ENCODE results near the gene ME2. TPM values are rescaled to one million over a fixed set of nuclear protein-coding genes. Genes with fewer than 3 reads are reported as not detected.
A peak's percentile ranks its signal among the peaks of the same experiment; 100 is the strongest.
"Not testable (repeated sequence)": the region's sequence is repeated elsewhere in the genome, so short reads cannot be mapped to it uniquely, and the experiment has no call there.

Gene ME2
- total and polyA plus RNA-seq, 7 donors, result 40.2 to 75.1 (median 60.1) TPM

DNA sequence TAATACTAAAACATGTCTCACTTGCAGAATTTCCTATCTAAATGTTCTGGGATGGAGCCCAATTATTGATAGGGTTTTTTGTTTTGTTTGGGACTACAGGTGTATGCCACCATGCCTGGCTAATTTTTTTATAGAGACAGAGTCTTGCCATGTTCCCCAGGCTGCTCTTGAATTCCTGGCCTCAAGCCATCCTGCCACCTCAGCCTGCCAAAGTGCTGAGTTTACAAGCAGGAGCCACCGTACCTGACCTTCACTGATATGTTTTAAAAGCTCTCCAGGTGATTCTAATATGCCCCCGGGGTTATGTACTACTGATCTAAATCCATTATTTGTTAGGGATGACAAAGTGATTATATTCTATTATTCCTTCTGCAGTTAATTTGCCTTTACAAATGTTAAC is 91.1 kb downstream of the ME2 start:
- WGBS, 2 donors, result 14 to 54% methylated on average over 2 of the region's 2 CpGs
- Histone ChIP-seq H3K4me1 (peaks cover 0 to 24% (median 17%) of the 10 kb centered on the region in 4 donors), H3K4me3 (no peak overlapping the region), H3K27ac (peak overlapping the region in 3 of 4 donors; percentile 97 to 100 (median 100)), H3K9me3 (no peaks in the 10 kb centered on the region), H3K27me3 (no peaks in the 10 kb centered on the region), H3K36me3 (peaks cover 0 to 7% (median 3%) of the 10 kb centered on the region in 4 donors)
- DNase-seq, result no peak
- intact Hi-C loops (cut with DNase I), result no loop called here
- no peak for TF ChIP-seq POLR2AphosphoS5 (IDR thresholded peaks at IDR 0.05)
- TF ChIP-seq, protein P1, sequence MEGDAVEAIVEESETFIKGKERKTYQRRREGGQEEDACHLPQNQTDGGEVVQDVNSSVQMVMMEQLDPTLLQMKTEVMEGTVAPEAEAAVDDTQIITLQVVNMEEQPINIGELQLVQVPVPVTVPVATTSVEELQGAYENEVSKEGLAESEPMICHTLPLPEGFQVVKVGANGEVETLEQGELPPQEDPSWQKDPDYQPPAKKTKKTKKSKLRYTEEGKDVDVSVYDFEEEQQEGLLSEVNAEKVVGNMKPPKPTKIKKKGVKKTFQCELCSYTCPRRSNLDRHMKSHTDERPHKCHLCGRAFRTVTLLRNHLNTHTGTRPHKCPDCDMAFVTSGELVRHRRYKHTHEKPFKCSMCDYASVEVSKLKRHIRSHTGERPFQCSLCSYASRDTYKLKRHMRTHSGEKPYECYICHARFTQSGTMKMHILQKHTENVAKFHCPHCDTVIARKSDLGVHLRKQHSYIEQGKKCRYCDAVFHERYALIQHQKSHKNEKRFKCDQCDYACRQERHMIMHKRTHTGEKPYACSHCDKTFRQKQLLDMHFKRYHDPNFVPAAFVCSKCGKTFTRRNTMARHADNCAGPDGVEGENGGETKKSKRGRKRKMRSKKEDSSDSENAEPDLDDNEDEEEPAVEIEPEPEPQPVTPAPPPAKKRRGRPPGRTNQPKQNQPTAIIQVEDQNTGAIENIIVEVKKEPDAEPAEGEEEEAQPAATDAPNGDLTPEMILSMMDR (IDR thresholded peaks at IDR 0.05), result no peak
- TF ChIP-seq POLR2A (IDR thresholded peaks at IDR 0.05), result no peak
- no peak for TF ChIP-seq EP300 (IDR thresholded peaks at IDR 0.05)

DNA sequence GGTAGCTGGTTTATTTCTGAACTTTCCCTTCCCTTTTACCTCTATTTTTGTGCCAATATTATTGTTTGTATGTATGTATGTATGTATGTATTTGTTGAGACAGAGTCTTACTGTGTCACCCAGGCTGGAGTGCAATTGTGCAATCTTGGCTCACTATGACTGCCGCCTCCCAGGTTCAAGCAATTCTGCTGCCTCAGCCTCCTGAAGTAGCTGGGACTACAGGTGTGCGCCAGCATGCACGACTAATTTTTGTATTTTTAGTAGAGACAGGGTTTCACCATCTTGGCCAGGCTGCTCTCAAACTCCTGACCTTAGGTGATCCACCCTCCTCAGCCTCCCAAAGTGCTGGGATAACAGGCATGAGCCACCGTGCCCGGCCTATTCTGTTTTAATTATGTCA is 93.5 kb downstream of the ME2 start:
- Histone ChIP-seq H3K4me1 (peaks cover 0 to 21% (median 17%) of the 10 kb centered on the region in 4 donors), H3K36me3 (peaks cover 0 to 31% (median 11%) of the 10 kb centered on the region in 4 donors)
- H3K9me3 ChIP-seq; H3K27me3 ChIP-seq; H3K4me3 ChIP-seq; H3K27ac ChIP-seq; DNase-seq; intact Hi-C loops (cut with DNase I): not testable (repeated sequence)
- 81 to 89% methylated on average over 5 of the region's 5 CpGs for WGBS, 2 donors

DNA sequence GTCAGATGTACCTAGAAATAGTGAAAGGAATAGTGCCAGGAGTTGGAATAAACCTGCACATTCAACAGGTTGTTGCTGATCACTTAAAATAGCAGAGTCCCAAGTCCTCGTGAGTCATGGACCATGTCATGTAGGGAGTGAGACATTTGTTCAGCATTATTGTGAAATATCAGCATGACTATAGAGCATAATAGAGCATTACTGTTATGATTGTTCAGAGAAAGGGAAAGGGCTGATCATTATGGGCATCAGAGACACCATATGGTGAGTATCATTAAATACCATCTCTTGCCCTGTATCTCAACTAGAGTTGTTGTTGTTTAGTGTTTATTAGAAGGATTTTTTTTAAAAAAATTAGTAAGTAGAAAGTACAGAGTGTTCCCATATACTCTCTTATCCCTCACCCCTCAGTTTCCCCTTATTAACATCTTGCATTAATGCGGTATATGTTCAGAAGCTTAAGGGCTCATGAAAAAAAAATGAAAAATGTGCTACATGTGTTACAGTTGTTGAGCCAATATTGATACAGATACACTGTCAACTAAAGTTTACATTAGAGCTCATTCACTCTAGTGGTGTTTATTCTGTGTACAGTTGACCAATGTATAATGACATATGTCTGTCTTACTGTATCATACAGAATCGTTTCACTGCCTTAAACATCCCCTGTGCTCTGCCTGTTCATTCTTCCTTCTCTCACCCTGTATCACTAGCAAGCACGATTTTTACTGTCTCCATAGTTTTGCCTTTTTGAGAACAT is 94.6 kb downstream of the ME2 start:
- Histone ChIP-seq H3K9me3 (peaks cover 0 to 7% (median 0%) of the 10 kb centered on the region in 4 donors), H3K36me3 (peaks cover 0 to 41% (median 13%) of the 10 kb centered on the region in 4 donors), H3K4me1 (peaks cover 0 to 19% (median 16%) of the 10 kb centered on the region in 4 donors), H3K27ac (no peak overlapping the region), H3K4me3 (no peak overlapping the region), H3K27me3 (no peaks in the 10 kb centered on the region)
- intact Hi-C loops (cut with DNase I), result no loop called here
- WGBS, 2 donors, result 42 to 74% methylated on average over 4 of the region's 4 CpGs
- no peak for TF ChIP-seq POLR2A (IDR thresholded peaks at IDR 0.05)
- no peak for TF ChIP-seq EP300 (IDR thresholded peaks at IDR 0.05)
- TF ChIP-seq, protein P1 (IDR thresholded peaks at IDR 0.05), result no peak
- TF ChIP-seq POLR2AphosphoS5 (IDR thresholded peaks at IDR 0.05), result no peak
- no peak for DNase-seq

DNA sequence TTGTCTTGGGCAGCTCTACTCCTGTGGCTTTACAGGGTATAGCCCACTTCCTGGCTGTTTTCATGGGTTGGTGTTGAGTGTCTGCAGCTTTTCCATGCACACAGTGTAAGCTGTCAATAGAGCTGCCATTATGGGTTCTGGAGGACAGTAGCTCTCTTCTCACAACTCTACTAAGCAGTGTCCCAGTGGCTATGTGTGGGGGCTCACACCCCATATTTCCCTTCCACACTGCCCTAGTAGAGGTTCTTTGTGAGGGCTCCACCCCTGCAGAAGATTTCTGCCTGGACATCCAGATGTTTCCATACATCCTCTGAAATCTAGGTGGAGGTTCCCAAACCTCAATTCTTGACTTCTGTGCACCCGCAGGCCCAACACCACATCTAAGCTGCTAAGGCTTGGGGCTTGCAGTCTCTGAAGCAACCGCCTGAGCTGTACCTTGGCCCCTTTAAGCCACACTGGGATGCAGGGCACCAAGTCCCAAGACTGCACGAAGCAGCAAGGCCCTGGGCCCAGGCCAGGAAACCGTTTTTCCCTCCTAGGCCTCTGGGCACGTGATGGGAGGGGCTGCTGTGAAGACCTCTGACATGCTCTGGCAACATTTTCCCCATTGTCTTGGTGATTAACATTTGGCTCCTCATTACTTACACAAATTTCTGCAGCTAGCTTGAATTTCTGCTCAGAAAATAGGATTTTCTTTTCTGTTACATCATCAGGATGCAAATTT is 98.3 kb downstream of the ME2 start:
- DNase-seq, result no peak
- H3K27ac ChIP-seq, result no peak overlapping the region
- TF ChIP-seq POLR2A (IDR thresholded peaks at IDR 0.05) (no peak), POLR2AphosphoS5 (IDR thresholded peaks at IDR 0.05) (no peak), EP300 (IDR thresholded peaks at IDR 0.05) (no peak)
- TF ChIP-seq, protein P1 (IDR thresholded peaks at IDR 0.05), result no peak
- no peaks in the 10 kb centered on the region for H3K27me3 ChIP-seq
- H3K36me3 ChIP-seq, result peaks cover 0 to 52% (median 13%) of the 10 kb centered on the region in 4 donors
- peaks cover 0 to 7% (median 0%) of the 10 kb centered on the region in 4 donors for H3K9me3 ChIP-seq
- peaks cover 0 to 3% (median 2%) of the 10 kb centered on the region in 4 donors for H3K4me1 ChIP-seq
- H3K4me3 ChIP-seq, result no peak overlapping the region
- intact Hi-C loops (cut with DNase I), result no loop called here
- WGBS, 2 donors, result 98% methylated on average over 5 of the region's 5 CpGs

DNA sequence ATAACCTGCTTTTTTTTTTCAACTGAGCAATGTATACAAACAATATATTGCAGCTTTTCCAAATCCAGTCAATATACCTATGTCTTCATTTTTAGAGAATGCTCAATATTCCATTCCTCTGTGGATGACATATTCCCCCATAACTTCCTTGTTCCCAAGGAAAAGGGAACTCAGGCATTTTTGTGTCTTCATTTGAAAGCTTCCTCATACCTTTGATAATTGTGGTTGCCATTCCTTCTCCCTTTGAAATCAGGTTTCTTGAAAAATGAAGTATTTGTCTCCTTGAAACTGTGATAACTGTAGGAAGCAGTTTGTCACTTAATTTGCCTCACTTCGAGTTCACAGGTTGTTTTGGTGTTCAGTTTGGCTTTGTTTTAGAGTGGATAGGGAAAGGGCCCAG is 102.5 kb downstream of the ME2 start:
- WGBS, 2 donors, result 50 to 78% methylated on average over 1 of the region's 1 CpG
- no peak overlapping the region for H3K4me3 ChIP-seq
- H3K36me3 ChIP-seq, result peaks cover 0 to 31% (median 7%) of the 10 kb centered on the region in 4 donors
- H3K9me3 ChIP-seq, result peaks cover 0 to 7% (median 0%) of the 10 kb centered on the region in 4 donors
- TF ChIP-seq, protein P1 (IDR thresholded peaks at IDR 0.05), result no peak
- TF ChIP-seq EP300 (IDR thresholded peaks at IDR 0.05) (no peak), POLR2AphosphoS5 (IDR thresholded peaks at IDR 0.05) (no peak), POLR2A (IDR thresholded peaks at IDR 0.05) (no peak)
- intact Hi-C loops (cut with DNase I), result no loop called here
- H3K27me3 ChIP-seq, result no peaks in the 10 kb centered on the region
- peaks cover 0 to 18% (median 9%) of the 10 kb centered on the region in 4 donors for H3K4me1 ChIP-seq
- DNase-seq, result no peak
- H3K27ac ChIP-seq, result no peak overlapping the region
